ENCODE measurements around the gene RASL12.
"Not testable (repeated sequence)": the region's sequence is repeated elsewhere in the genome, so short reads cannot be mapped to it uniquely, and the experiment has no call there.

- not testable (repeated sequence) for TF ChIP-seq EP300, CTCF, POLR2AphosphoS5 (IDR thresholded peaks at IDR 0.05)
Measured at GRCh38 chr15:65011198-65011597, 56.6 kb downstream of the RASL12 start.
